GM12865 (cell line): ENCODE data around the gene PRDM1.

Experiments
- DNase-seq: peaks from one replicate; pipeline ENCODE4 v3.0.0; 2010; ENCODE audit warnings: low read depth
- H3K4me3 ChIP-seq: 2 replicates; pipeline ENCODE4 v1.5.1; 2011; ENCODE audit warnings: mild to moderate bottlenecking, low read depth, low read length, control low read depth
- TF ChIP-seq, protein P1 (sequence below): IDR thresholded peaks from 2 replicates; pipeline ENCODE4 v1.5.1; 2011; ENCODE audit warnings: low read length, control low read depth, low read depth, inconsistent platforms; ENCODE audit not compliant: insufficient read depth; ENCODE audit errors: missing control alignments

Gene PRDM1

DNA sequence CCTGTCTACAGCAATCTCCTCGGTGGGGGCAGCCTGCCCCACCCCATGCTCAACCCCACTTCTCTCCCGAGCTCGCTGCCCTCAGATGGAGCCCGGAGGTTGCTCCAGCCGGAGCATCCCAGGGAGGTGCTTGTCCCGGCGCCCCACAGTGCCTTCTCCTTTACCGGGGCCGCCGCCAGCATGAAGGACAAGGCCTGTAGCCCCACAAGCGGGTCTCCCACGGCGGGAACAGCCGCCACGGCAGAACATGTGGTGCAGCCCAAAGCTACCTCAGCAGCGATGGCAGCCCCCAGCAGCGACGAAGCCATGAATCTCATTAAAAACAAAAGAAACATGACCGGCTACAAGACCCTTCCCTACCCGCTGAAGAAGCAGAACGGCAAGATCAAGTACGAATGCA is 19.4 kb downstream of the PRDM1 start:
- H3K4me3 ChIP-seq: no peak overlapping the region
- DNase-seq: no peak
- TF ChIP-seq, protein P1, sequence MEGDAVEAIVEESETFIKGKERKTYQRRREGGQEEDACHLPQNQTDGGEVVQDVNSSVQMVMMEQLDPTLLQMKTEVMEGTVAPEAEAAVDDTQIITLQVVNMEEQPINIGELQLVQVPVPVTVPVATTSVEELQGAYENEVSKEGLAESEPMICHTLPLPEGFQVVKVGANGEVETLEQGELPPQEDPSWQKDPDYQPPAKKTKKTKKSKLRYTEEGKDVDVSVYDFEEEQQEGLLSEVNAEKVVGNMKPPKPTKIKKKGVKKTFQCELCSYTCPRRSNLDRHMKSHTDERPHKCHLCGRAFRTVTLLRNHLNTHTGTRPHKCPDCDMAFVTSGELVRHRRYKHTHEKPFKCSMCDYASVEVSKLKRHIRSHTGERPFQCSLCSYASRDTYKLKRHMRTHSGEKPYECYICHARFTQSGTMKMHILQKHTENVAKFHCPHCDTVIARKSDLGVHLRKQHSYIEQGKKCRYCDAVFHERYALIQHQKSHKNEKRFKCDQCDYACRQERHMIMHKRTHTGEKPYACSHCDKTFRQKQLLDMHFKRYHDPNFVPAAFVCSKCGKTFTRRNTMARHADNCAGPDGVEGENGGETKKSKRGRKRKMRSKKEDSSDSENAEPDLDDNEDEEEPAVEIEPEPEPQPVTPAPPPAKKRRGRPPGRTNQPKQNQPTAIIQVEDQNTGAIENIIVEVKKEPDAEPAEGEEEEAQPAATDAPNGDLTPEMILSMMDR: no peak

GRCh38 chr6:106106276-106107042 is 20.3 kb downstream of the PRDM1 start:
- no peak overlapping the region for H3K4me3 ChIP-seq
- no peak for DNase-seq
- TF ChIP-seq, protein P1: no peak

DNA sequence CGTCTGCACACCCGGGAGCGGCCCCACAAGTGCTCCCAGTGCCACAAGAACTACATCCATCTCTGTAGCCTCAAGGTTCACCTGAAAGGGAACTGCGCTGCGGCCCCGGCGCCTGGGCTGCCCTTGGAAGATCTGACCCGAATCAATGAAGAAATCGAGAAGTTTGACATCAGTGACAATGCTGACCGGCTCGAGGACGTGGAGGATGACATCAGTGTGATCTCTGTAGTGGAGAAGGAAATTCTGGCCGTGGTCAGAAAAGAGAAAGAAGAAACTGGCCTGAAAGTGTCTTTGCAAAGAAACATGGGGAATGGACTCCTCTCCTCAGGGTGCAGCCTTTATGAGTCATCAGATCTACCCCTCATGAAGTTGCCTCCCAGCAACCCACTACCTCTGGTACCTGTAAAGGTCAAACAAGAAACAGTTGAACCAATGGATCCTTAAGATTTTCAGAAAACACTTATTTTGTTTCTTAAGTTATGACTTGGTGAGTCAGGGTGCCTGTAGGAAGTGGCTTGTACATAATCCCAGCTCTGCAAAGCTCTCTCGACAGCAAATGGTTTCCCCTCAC is 21.0 kb downstream of the PRDM1 start:
- DNase-seq: peak; percentile 46
- TF ChIP-seq, protein P1: no peak
- H3K4me3 ChIP-seq: no peak overlapping the region

DNA sequence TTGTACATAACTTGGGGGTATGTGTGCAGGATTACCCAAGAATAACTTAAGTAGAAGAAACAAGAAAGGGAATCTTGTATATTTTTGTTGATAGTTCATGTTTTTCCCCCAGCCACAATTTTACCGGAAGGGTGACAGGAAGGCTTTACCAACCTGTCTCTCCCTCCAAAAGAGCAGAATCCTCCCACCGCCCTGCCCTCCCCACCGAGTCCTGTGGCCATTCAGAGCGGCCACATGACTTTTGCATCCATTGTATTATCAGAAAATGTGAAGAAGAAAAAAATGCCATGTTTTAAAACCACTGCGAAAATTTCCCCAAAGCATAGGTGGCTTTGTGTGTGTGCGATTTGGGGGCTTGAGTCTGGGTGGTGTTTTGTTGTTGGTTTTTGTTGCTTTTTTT is 22.0 kb downstream of the PRDM1 start:
- TF ChIP-seq, protein P1: no peak
- H3K4me3 ChIP-seq: no peak overlapping the region
- no peak for DNase-seq

DNA sequence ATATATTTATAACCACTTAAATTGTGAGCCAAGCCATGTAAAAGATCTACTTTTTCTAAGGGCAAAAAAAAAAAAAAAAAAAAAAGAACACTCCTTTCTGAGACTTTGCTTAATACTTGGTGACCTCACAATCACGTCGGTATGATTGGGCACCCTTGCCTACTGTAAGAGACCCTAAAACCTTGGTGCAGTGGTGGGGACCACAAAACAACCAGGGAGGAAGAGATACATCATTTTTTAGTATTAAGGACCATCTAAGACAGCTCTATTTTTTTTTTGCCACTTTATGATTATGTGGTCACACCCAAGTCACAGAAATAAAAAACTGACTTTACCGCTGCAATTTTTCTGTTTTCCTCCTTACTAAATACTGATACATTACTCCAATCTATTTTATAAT is 22.9 kb downstream of the PRDM1 start:
- no peak overlapping the region for H3K4me3 ChIP-seq
- TF ChIP-seq, protein P1: no peak
- no peak for DNase-seq

GRCh38 chr6:106110164-106110826 is 24.2 kb downstream of the PRDM1 start:
- TF ChIP-seq, protein P1: no peak
- no peak for DNase-seq
- H3K4me3 ChIP-seq: no peak overlapping the region

DNA sequence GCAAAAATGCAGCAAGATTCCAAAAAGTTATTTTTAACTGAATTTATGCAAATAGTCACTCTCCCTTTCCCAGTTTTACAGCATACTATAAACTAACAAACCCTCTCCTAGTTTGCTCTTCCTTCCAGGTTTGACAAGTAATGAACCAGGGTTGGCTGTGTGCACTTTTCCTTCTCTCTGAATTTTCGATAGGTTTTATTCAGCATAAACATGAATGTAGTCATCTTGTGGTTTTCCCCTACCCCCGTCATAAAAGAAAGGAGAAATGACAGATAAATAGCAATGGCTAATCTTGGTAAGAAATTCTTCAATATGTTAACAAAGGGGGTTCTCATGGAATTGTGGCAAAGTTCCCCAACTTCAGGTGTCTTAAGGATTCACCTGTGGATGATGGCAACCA is 26.3 kb downstream of the PRDM1 start:
- TF ChIP-seq, protein P1: no peak
- H3K4me3 ChIP-seq: no peak overlapping the region

More for the DNA sequence above, 26.3 kb downstream of the PRDM1 start:
- no peak for DNase-seq
